Measurements from ENCODE around the gene TIGD4.

The TIGD4 gene

GRCh38 chr4:152779513-152780266 is at the start of gene TIGD4, which contains the start of gene ARFIP1:
TIGD4 (minus strand) TSS chr4:152779730; CDS start chr4:152771004, 8,726 bp downstream.
ARFIP1 (plus strand) TSS chr4:152779954; CDS start chr4:152829634, 49,680 bp downstream.
- DNase-seq (ENCODE audit: low read depth) = peak; percentile 90

GRCh38 chr4:152828122-152828521 is 48.6 kb upstream of the TIGD4 start:
- no peak for TF ChIP-seq CTCF (IDR thresholded peaks at IDR 0.05; ENCODE audit: low read depth, low read length, missing control alignments)
- no peak for DNase-seq (ENCODE audit: low read depth)
- H3K4me3 ChIP-seq (ENCODE audit: low read depth, low read length) = no peak overlapping the region

More at GRCh38 chr4:152779513-152780266, at the start of gene TIGD4, which contains the start of gene ARFIP1:
- H3K4me3 ChIP-seq (ENCODE audit: low read depth, low read length) = peak within 1 kb of the TSS; percentile 64
- TF ChIP-seq CTCF (IDR thresholded peaks at IDR 0.05; ENCODE audit: low read depth, low read length, missing control alignments) = peak; percentile 35

GRCh38 chr4:152825336-152825735 is 45.8 kb upstream of the TIGD4 start:
- no peak for TF ChIP-seq CTCF (IDR thresholded peaks at IDR 0.05; ENCODE audit: low read depth, low read length, missing control alignments)
- DNase-seq (ENCODE audit: low read depth) = no peak
- no peak overlapping the region for H3K4me3 ChIP-seq (ENCODE audit: low read depth, low read length)

GRCh38 chr4:152824561-152824960 is 45.0 kb upstream of the TIGD4 start:
- DNase-seq (ENCODE audit: low read depth) = no peak
- no peak overlapping the region for H3K4me3 ChIP-seq (ENCODE audit: low read depth, low read length)
- no peak for TF ChIP-seq CTCF (IDR thresholded peaks at IDR 0.05; ENCODE audit: low read depth, low read length, missing control alignments)

- no peak for TF ChIP-seq CTCF (IDR thresholded peaks at IDR 0.05; ENCODE audit: low read depth, low read length, missing control alignments)
- H3K4me3 ChIP-seq (ENCODE audit: low read depth, low read length) = no peak overlapping the region
- DNase-seq (ENCODE audit: low read depth) = no peak
These were observed 42.8 kb upstream of the TIGD4 start for GRCh38 chr4:152822323-152822722.

GRCh38 chr4:152820073-152820472 is 40.5 kb upstream of the TIGD4 start:
- DNase-seq (ENCODE audit: low read depth) = no peak
- no peak overlapping the region for H3K4me3 ChIP-seq (ENCODE audit: low read depth, low read length)
- no peak for TF ChIP-seq CTCF (IDR thresholded peaks at IDR 0.05; ENCODE audit: low read depth, low read length, missing control alignments)
